ENCODE measurements around the gene RNF130.

The RNF130 gene

GRCh38 chr5:179912951-179913350 is 158.6 kb downstream of the RNF130 start:
- DNase-seq, result no peak

DNA sequence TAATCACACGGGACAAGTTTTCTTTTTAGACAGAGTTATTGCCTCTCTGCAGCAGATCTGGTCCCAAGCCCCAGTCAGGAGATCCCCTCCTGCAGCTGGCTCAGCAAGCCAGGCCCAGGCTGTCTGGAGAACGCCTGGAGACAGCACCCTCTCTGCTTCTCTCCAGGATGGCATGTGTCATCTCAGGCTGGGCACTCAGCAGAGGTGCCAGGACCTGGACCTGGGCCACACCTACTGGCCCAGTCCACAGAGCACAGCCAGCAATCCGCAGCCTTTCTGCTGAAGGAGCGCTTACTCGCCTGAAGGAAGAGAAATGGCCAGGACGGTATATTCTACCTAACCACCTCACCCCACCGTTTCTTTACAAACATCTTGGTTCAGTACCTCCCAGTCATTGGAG is 159.2 kb downstream of the RNF130 start:
- no peak for DNase-seq

GRCh38 chr5:179909224-179909623 is 162.3 kb downstream of the RNF130 start:
- DNase-seq, result no peak

- DNase-seq, result no peak
Observed at GRCh38 chr5:179908528-179908927, 163.0 kb downstream of the RNF130 start.

DNA sequence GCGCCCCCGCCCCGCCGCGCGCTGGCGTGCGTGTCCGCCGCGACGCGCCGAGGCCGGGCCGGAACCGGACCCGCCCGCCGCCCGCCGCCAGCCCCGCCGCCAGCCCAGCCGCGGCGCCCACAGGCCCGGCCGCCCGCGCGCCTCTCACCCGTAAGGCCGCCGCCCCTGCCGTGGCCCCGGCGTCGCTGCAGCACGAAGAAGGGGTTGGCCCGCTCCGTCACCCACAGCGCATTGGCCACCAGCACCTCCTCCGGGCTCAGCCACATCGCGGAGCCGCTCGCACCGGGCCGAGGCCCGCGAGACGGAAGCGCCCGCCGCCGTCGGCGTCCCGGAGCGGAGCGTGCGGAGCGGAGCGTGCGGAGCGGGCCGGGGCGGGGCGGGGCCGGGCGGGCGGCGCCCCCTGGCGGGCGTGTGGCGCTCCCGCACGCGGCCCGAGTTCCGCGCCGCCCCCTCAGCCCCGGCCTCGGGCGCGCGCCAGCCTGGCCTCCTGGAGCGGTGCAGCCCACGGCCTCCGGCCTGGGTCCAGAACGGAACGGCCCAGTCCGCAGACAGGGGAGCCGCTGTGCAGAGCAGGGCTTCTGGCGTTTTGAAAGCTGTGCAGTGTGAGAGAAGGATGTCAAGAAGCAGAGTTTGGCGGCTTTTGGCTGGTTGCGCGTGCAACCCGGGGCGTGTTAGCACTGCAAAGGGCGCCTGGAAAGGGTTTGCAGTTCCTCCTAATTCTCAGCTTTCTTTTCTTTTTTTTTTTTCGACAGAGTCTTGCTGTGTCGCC is 163.8 kb downstream of the RNF130 start, which contains the start of gene TBC1D9B:
Gene TBC1D9B, minus strand, starts transcription at position 342 of the 769 bp plus-strand sequence. Its CDS starts 76 bp downstream, at position 266.
- peak; percentile 8 for DNase-seq

- no peak for DNase-seq
Observed at GRCh38 chr5:179906795-179907555, 164.6 kb downstream of the RNF130 start.

- no peak for DNase-seq
Observed at GRCh38 chr5:179906294-179906794, 165.2 kb downstream of the RNF130 start.

GRCh38 chr5:179905161-179905560 is 166.4 kb downstream of the RNF130 start:
- DNase-seq, result no peak
